ENCODE data around the gene PRDM11. TPM values are rescaled to one million over a fixed set of nuclear protein-coding genes. Genes with fewer than 3 reads are reported as not detected.

PRDM11 gene
- total RNA-seq, 1 donor from 2014 or later, result 18.3 TPM

DNA sequence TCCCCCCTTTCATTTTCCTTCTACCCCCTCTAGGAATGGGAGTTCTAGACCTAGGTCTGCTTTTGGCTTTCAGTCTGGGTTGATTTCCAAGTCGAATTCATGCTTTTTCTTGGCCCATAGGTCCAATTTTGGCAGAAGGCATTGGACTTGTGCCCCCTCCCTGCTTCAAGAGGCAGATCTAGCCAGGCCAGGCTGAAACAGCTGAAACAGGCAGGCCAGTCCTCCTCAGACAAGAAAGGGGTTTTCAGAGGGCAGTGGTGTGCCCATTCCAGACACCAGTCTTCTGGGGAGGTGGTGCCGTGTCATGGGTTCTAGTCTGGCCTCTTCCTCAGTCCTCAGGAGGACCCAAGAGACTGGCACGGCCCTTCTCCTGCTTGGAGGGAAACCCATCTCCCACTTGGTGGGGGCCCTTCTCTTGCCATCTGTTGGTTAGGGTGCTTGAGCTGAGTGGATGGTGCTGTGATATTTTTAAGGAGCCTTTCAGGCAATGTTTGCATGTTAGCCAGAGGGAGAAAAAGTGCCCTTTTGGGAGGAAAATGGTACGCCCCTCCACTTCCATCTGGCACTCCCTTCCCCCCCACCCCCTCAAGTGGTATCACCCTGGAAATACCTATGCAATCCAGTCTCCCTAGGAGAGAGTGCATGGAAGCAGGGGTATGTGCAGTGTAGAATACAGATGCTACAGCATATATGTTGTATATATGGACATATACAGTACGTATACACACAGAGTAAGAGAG lies 86.1 kb downstream of the PRDM11 start:
- ATAC-seq (no peak), DNase-seq (no peak)
- TF ChIP-seq CTCF (IDR thresholded peaks at IDR 0.05), result no peak
- Histone ChIP-seq H3K4me3 (no peak overlapping the region), H3K27me3 (no peaks in the 10 kb centered on the region), H3K9me3 (no peaks in the 10 kb centered on the region), H3K4me1 (no peaks in the 10 kb centered on the region), H3K27ac (no peak overlapping the region), H3K36me3 (peaks cover 9% of the 10 kb centered on the region)
- intact Hi-C loops (cut with DNase I), result no loop called here

DNA sequence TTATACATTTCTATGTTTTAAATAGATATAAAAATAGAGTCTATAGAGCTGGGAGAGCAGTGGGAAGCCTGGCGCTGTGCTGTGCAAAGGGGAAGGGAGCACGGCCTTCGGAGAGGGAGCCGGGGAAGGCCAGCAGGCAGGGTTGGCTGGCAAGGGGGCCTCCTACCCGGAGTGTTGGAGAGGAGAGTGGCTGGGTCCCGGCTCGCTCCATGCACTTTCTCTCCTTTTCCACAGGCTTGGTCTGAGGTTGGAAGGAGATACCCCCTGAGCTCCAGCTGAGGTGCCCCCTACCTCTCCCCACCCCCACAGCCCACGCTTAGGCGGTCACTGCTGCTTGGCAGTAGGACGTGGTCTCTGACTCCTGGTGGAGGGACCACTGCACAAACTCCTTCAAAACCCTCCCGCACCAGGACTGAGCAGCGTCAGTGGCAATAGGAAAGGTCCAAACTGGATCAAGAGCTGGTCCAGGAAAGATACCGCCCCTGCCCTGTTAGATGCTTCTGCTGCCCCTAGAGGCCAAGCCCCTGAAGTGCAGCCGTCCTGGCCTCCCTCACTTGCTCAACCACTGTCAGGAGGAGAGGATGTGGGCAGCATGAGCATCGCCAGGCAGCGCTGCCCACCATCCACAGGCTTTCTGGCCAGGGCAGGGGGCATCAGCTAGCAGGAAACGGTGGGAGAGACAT lies 86.8 kb downstream of the PRDM11 start:
- Histone ChIP-seq H3K36me3 (peaks cover 1% of the 10 kb centered on the region), H3K27ac (no peak overlapping the region), H3K9me3 (no peaks in the 10 kb centered on the region), H3K4me1 (no peaks in the 10 kb centered on the region), H3K4me3 (no peak overlapping the region), H3K27me3 (no peaks in the 10 kb centered on the region)
- peak; percentile 84 for DNase-seq
- peak; percentile 88 for TF ChIP-seq CTCF (IDR thresholded peaks at IDR 0.05)
- intact Hi-C loops (cut with DNase I), result no loop called here
- peak; percentile 91 for ATAC-seq

DNA sequence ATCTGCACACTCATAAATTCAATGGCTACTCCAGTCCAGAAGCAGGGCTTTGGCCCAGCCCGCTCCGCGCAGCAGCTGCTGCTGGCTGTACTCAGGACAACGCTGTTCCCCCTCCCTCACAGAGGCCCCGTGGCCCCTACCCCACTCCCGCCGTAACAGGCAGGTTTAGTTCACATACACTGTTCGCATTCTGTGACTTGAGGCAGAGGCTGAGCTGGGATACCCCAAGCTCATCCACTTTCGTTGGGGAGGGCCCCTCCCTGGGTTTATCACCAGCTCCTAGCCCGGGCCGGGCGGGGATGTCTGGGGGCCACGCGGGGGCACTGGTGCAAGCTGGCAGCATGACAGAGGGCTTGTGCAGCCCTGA lies 87.3 kb downstream of the PRDM11 start:
- Histone ChIP-seq H3K4me1 (no peaks in the 10 kb centered on the region), H3K36me3 (no peaks in the 10 kb centered on the region), H3K9me3 (no peaks in the 10 kb centered on the region), H3K27ac (no peak overlapping the region), H3K27me3 (no peaks in the 10 kb centered on the region), H3K4me3 (no peak overlapping the region)
- no peak for TF ChIP-seq CTCF (IDR thresholded peaks at IDR 0.05)
- intact Hi-C loops (cut with DNase I), result no loop called here
- DNase-seq (no peak), ATAC-seq (no peak)

DNA sequence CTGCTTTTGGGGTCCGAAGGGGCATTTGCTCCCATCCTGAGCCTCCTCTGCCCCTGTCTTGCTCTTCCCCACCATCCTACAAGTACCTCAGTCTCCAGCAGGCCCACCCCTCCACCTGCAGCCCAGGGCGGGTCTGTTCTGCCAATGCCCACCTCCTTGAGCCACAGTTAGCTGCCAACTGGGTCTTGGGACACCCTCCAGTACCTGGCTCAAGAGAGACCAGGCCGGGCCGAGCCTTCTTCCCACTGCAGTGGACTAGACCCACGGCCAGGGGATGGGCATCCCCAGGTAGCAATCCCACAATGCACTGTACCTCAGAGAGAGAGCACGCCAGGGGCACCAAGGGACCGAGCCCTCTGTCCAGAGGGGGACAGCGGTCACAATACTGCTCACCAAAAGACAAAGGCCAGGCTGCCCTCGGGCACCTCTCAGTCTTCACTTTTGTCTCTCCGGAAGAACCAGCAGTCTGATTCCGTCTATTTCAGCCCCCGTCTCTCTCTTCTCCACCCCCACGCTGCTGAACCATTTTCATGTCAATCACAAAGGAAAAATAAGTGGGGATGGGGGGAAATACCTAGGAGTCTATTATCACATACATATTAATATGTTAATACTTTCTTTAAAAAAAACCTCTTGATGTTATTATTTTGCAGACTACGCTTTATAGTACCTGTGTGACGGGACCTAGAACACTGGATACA lies 88.0 kb downstream of the PRDM11 start:
- TF ChIP-seq CTCF (IDR thresholded peaks at IDR 0.05), result no peak
- no peak overlapping the region for H3K27ac ChIP-seq
- DNase-seq (no peak), ATAC-seq (no peak)
- no peaks in the 10 kb centered on the region for H3K27me3 ChIP-seq
- no peak overlapping the region for H3K4me3 ChIP-seq
- H3K4me1 ChIP-seq, result no peaks in the 10 kb centered on the region
- H3K36me3 ChIP-seq, result no peaks in the 10 kb centered on the region
- H3K9me3 ChIP-seq, result no peaks in the 10 kb centered on the region
- intact Hi-C loops (cut with DNase I), result no loop called here

DNA sequence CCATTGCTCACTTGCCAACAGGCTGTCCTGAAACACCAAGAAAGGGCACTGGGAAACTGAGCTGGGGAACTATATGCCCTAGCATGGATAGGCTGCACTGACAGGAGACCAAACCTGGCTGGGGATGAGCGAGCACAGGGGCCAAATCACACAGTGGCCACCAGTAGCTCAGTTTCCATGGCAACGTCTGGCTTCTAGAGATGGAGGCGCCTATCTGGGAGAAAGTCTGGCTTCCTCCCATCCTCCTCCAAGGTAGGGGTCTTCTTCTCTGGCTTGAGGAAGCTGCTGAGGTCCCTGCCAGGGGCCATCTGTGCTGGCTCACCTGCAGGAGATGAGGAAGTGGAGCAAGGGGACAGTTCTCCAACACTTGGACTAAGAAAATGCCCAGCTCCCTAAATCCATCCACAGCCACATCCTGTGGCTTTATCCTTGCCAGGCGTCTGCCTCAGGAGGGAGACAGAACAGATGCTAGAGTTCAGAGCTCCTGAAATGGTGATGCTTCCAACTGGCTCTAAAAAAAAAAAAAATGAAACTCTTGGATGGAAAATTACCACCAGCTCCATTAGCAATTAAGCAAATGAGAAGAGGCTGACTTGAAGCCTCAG lies 91.4 kb downstream of the PRDM11 start:
- peaks cover 5% of the 10 kb centered on the region for H3K9me3 ChIP-seq
- no peak for TF ChIP-seq CTCF (IDR thresholded peaks at IDR 0.05)
- DNase-seq, result no peak
- intact Hi-C loops (cut with DNase I), result no loop called here
- no peaks in the 10 kb centered on the region for H3K4me1 ChIP-seq
- no peak overlapping the region for H3K4me3 ChIP-seq
- ATAC-seq, result no peak
- no peaks in the 10 kb centered on the region for H3K27me3 ChIP-seq
- H3K27ac ChIP-seq, result no peak overlapping the region
- H3K36me3 ChIP-seq, result no peaks in the 10 kb centered on the region
